Prostate gland (tissue), 2 donors: Measurements from ENCODE around the gene PTPRC. TPM values are rescaled to one million over a fixed set of nuclear protein-coding genes. Genes with fewer than 3 reads are reported as not detected.

Experiments used
- DNase-seq: peaks from one replicate; pipeline ENCODE4 v3.0.0-alpha.2; 2019; ENCODE audit warnings: low spot score
- H3K27ac ChIP-seq, 2 donors: fragments of 200-600 bp; sonication (generic); 2 replicates each; pipeline ENCODE4 v1.5.1; 2017 to 2019
- H3K27me3 ChIP-seq: fragments of 200-600 bp; sonication (generic); replicated peaks from 2 replicates; pipeline ENCODE4 v1.5.1; 2019; ENCODE audit not compliant: insufficient read depth
- H3K36me3 ChIP-seq, 2 donors: fragments of 200-600 bp; sonication (generic); 1 replicate in 1 of 2; 2 replicates in 1 of 2; pipeline versions ENCODE4 v1.5.1 to v1.8.1; 2017 to 2019
- H3K4me1 ChIP-seq: fragments of 200-600 bp; sonication (generic); replicated peaks from 2 replicates; pipeline ENCODE4 v1.5.1; 2019
- H3K4me3 ChIP-seq, 2 donors: fragments of 200-600 bp; sonication (generic); 2 replicates each; pipeline ENCODE4 v1.5.1; 2017 to 2019
- H3K9me3 ChIP-seq: fragments of 200-600 bp; sonication (generic); 2 replicates; pipeline ENCODE4 v1.5.1; 2017
- POLR2A ChIP-seq: fragments of 450-650 bp; IDR thresholded peaks from one replicate; pipeline ENCODE4 v1.6.1; 2016; ENCODE audit warnings: antibody characterized with exemption, mild to moderate bottlenecking
- POLR2AphosphoS5 ChIP-seq: sonication (generic); formaldehyde crosslinking; IDR thresholded peaks from one replicate; pipeline ENCODE4 v1.6.1; 2017; ENCODE audit warnings: antibody characterized with exemption
- WGBS: methylation state at CpG from one replicate; pipeline ENCODE4 v1.1.5; 2018; 5-methylcytosine and 5-hydroxymethylcytosine counted together
- intact Hi-C: fragments of 100-400 bp; cut with DNase I; formaldehyde crosslinking; loops from one replicate; pipeline ENCODE4 v1.14.2; 2022
- total RNA-seq, 2 donors: library from RNA; depleted of rRNA; stranded (reverse); fragments of >200 nt; gene quantifications; one replicate each; pipeline ENCODE4 v1.1.0, GENCODE V29; 2016
- TF ChIP-seq, protein P1 (sequence below), 4 experiments: fragments of 200-600 bp in 2 of 4; fragments of 450-650 bp in 2 of 4; sonication (generic) in 2 of 4; IDR thresholded peaks; 1 replicate in 3 of 4; 2 replicates in 1 of 4; pipeline ENCODE4 v1.5.1; 2016 to 2019; ENCODE audit warnings: antibody characterized with exemption in 4 of 4, mild to moderate bottlenecking in 2 of 4, moderate library complexity in 2 of 4

PTPRC gene
- total RNA-seq, 2 donors from 2014 or later = 8.9 to 9.5 TPM

DNA sequence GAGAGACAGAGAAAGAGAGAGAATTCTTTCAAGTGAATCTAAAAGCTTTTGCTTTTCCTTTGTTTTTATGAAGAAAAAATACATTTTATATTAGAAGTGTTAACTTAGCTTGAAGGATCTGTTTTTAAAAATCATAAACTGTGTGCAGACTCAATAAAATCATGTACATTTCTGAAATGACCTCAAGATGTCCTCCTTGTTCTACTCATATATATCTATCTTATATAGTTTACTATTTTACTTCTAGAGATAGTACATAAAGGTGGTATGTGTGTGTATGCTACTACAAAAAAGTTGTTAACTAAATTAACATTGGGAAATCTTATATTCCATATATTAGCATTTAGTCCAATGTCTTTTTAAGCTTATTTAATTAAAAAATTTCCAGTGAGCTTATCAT lies 117.6 kb downstream of the PTPRC start:
- Histone ChIP-seq H3K27me3 (no peaks in the 10 kb centered on the region), H3K36me3 (no peaks in the 10 kb centered on the region), H3K9me3 (no peaks in the 10 kb centered on the region), H3K27ac (no peak overlapping the region), H3K4me3 (no peak overlapping the region), H3K4me1 (no peaks in the 10 kb centered on the region)
- DNase-seq = no peak
- intact Hi-C loops = no loop called here
- TF ChIP-seq POLR2AphosphoS5 (no peak), POLR2A (no peak)
- TF ChIP-seq, protein P1, sequence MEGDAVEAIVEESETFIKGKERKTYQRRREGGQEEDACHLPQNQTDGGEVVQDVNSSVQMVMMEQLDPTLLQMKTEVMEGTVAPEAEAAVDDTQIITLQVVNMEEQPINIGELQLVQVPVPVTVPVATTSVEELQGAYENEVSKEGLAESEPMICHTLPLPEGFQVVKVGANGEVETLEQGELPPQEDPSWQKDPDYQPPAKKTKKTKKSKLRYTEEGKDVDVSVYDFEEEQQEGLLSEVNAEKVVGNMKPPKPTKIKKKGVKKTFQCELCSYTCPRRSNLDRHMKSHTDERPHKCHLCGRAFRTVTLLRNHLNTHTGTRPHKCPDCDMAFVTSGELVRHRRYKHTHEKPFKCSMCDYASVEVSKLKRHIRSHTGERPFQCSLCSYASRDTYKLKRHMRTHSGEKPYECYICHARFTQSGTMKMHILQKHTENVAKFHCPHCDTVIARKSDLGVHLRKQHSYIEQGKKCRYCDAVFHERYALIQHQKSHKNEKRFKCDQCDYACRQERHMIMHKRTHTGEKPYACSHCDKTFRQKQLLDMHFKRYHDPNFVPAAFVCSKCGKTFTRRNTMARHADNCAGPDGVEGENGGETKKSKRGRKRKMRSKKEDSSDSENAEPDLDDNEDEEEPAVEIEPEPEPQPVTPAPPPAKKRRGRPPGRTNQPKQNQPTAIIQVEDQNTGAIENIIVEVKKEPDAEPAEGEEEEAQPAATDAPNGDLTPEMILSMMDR (IDR thresholded peaks at IDR 0.05) = peak in 1 of 4 experiments; percentile 6

DNA sequence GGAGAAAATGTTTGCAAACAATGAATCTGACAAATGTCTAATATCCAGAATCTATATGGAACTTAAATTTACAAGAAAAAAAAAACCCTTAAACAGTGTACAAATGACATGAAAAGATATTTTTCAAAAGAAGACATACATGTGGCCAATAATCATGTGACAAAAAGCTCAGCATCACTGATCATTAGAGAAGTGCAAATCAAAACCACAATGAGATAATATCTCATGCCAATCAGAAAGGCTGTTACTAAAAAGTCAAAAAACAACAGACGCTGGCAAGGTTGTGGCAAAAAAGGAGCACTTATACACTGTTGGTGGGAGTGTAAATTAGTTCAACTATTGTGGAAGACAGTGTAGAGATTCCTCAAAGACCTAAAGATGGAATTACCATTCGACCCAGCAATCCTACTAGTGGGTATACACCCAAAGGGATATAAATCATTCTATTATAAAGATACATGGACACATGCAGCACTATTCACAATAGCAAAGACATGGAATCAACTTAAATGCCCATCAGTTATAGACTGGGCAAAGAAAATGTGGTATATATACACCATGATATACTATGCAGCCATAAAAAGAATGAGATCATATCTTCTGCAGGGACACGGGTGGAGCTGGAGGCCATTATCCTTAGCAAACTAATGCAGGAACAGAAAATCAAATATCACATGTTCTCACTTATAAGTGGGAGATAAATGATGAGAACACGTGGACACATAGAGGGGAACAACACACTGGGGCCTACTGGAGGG lies 123.2 kb downstream of the PTPRC start:
- 86% methylated on average over 4 of the region's 4 CpGs for WGBS
- Histone ChIP-seq H3K36me3 (no peaks in the 10 kb centered on the region), H3K4me3 (no peak overlapping the region), H3K9me3 (no peaks in the 10 kb centered on the region), H3K27ac (no peak overlapping the region), H3K27me3 (no peaks in the 10 kb centered on the region), H3K4me1 (no peaks in the 10 kb centered on the region)
- DNase-seq = no peak
- intact Hi-C loops = no loop called here
- TF ChIP-seq, protein P1 (IDR thresholded peaks at IDR 0.05) = no peak
- TF ChIP-seq POLR2A = no peak
- no peak for TF ChIP-seq POLR2AphosphoS5

DNA sequence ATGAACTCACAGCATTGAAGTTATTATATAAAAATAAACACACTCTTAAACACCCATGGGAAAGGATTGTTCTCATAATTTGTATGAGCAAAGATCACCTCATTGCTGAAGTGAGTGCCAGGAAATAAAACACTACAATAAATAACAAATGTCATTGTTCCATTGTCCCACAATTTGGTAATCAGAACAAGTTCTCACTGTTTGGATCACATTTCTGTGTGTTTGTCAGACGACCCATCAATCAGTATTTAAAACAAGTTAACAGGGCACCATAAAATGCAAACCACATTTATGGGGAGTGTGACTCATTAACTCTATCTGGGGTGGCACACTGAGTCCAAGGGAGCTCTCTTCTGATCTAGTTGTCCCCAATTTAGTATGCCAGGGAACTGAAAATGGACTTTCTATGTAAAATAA lies 124.5 kb downstream of the PTPRC start:
- H3K36me3 ChIP-seq = no peaks in the 10 kb centered on the region
- WGBS = 44% methylated on average over 1 of the region's 1 CpG

DNA sequence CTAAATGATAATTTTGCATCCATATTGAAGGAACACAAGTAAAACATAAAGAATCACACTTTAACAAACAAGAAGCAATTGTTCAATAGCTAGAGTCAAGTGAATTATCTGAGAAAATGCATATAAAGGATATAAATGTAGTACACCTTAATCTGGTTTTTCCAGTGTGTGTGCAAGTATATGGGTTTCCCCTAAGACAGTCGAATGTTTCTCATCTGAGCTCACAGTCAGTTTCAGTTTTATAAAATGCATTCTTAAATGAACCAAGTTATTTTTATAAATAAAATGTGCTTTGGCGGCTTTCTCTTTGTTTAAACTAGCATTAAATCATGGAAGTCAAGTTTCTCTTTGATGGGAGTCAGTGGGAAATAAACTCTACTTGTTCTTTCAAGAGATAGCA lies 125.9 kb downstream of the PTPRC start:
- no peaks in the 10 kb centered on the region for H3K9me3 ChIP-seq
- DNase-seq = no peak
- H3K27me3 ChIP-seq = no peaks in the 10 kb centered on the region
- intact Hi-C loops = no loop called here
- H3K27ac ChIP-seq = no peak overlapping the region
- no peaks in the 10 kb centered on the region for H3K36me3 ChIP-seq
- H3K4me1 ChIP-seq = no peaks in the 10 kb centered on the region
- H3K4me3 ChIP-seq = no peak overlapping the region
- 19% methylated on average over 2 of the region's 2 CpGs for WGBS
- TF ChIP-seq, protein P1 (IDR thresholded peaks at IDR 0.05) = no peak
- no peak for TF ChIP-seq POLR2A
- TF ChIP-seq POLR2AphosphoS5 = no peak

More for the DNA sequence above, 124.5 kb downstream of the PTPRC start:
- no peaks in the 10 kb centered on the region for H3K27me3 ChIP-seq
- intact Hi-C loops = no loop called here
- TF ChIP-seq, protein P1 (IDR thresholded peaks at IDR 0.05) = no peak
- no peak for TF ChIP-seq POLR2A
- TF ChIP-seq POLR2AphosphoS5 = peak; percentile 24
- no peaks in the 10 kb centered on the region for H3K9me3 ChIP-seq
- no peak overlapping the region for H3K4me3 ChIP-seq
- H3K4me1 ChIP-seq = no peaks in the 10 kb centered on the region
- no peak overlapping the region for H3K27ac ChIP-seq
- DNase-seq = no peak

DNA sequence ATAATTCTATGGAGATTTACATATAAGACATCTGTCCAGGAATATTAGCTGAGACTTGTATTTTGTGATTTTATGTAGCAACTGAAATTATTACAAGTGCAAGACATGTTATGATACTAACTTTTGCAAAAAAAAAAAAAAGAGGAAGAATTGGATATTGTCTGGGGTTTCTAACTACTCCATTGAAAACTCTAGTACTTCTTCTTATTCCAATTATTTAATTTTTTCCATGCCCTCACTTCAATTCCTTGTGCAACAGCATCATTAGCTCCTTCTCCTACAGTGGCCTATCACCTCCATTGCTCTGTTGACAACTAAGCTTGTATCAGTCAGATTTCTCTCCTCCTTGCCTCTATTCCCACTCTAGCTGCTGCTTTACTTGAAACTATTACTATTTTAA lies 126.6 kb downstream of the PTPRC start:
- H3K9me3 ChIP-seq = no peaks in the 10 kb centered on the region
- H3K27me3 ChIP-seq = no peaks in the 10 kb centered on the region
- intact Hi-C loops = no loop called here
- DNase-seq = no peak
- no peak overlapping the region for H3K27ac ChIP-seq
- no peak for TF ChIP-seq POLR2A
- TF ChIP-seq, protein P1 (IDR thresholded peaks at IDR 0.05) = no peak
- TF ChIP-seq POLR2AphosphoS5 = no peak
- H3K36me3 ChIP-seq = no peaks in the 10 kb centered on the region
- no peak overlapping the region for H3K4me3 ChIP-seq
- H3K4me1 ChIP-seq = no peaks in the 10 kb centered on the region
